GM12878 (cell line): ENCODE data around the gene RERG.

Experiments used
- ASH2L ChIP-seq: fragments of 300-600, 200-600 bp; sonication (generic); IDR thresholded peaks from 2 replicates; pipeline ENCODE4 v1.6.1; 2017; ENCODE audit warnings: low read depth, mild to moderate bottlenecking, borderline replicate concordance
- CREB1 ChIP-seq: IDR thresholded peaks from 2 replicates; pipeline ENCODE4 v1.6.1; 2012; ENCODE audit warnings: low read depth, mild to moderate bottlenecking, inconsistent platforms
- CTCF ChIP-seq, 3 experiments: IDR thresholded peaks in 2 of 3; conservative IDR thresholded peaks in 1 of 3; 2 replicates each; pipeline ENCODE4 v1.5.1; 2011; ENCODE audit warnings: low read depth in 3 of 3, low read length in 3 of 3, mild to moderate bottlenecking in 3 of 3, control low read depth in 2 of 3, moderate library complexity in 2 of 3, inconsistent platforms in 1 of 3, mixed read lengths in 1 of 3; ENCODE audit not compliant: control insufficient read depth in 2 of 3, insufficient read depth in 1 of 3; ENCODE audit errors: extremely low read depth in 1 of 3
- EGR1 ChIP-seq, 2 experiments: IDR thresholded peaks; 1 replicate in 1 of 2; 2 replicates in 1 of 2; pipeline ENCODE4 v1.6.1; 2011 to 2012; ENCODE audit warnings: low read depth in 2 of 2, low read length in 2 of 2, borderline replicate concordance in 1 of 2, mild to moderate bottlenecking in 1 of 2, moderate library complexity in 1 of 2
- EZH2 ChIP-seq: IDR thresholded peaks from 2 replicates; pipeline ENCODE4 v1.6.1; 2012; ENCODE audit warnings: low read depth, mild to moderate bottlenecking, control low read depth, inconsistent platforms, low read length, borderline replicate concordance; ENCODE audit not compliant: control insufficient read depth
- IRF5 ChIP-seq: fragments of 450-650 bp; IDR thresholded peaks from 2 replicates; pipeline ENCODE4 v1.6.1; 2017; ENCODE audit warnings: borderline replicate concordance
- MYC ChIP-seq: IDR thresholded peaks from 2 replicates; pipeline ENCODE4 v1.6.1; 2011; ENCODE audit warnings: mild to moderate bottlenecking, low read length, moderate library complexity, inconsistent platforms; ENCODE audit not compliant: insufficient read depth, insufficient replicate concordance, insufficient read length, severe bottlenecking
- NKRF ChIP-seq: fragments of 450-650 bp; conservative IDR thresholded peaks from 2 replicates; pipeline ENCODE4 v1.6.1; 2017; ENCODE audit warnings: mild to moderate bottlenecking, moderate library complexity
- PBX3 ChIP-seq: IDR thresholded peaks from 2 replicates; pipeline ENCODE4 v1.6.1; 2011; ENCODE audit warnings: mild to moderate bottlenecking, low read depth, low read length, moderate library complexity; ENCODE audit not compliant: insufficient replicate concordance
- POLR2A ChIP-seq: IDR thresholded peaks from 2 replicates; pipeline ENCODE4 v1.6.1; 2011; ENCODE audit warnings: low read depth, mild to moderate bottlenecking, low read length
- POLR2AphosphoS5 ChIP-seq: IDR thresholded peaks from 2 replicates; pipeline ENCODE4 v1.6.1; 2011; ENCODE audit warnings: mild to moderate bottlenecking, low read length, inconsistent platforms
- TAF1 ChIP-seq: IDR thresholded peaks from 2 replicates; pipeline ENCODE4 v1.6.1; 2011; ENCODE audit warnings: mild to moderate bottlenecking, low read depth, low read length, borderline replicate concordance
- ZNF384 ChIP-seq: IDR thresholded peaks from 2 replicates; pipeline ENCODE4 v1.6.1; 2012; ENCODE audit warnings: low read depth, mild to moderate bottlenecking, low read length, improper control_type of control experiment, borderline replicate concordance

GRCh38 chr12:15181017-15181683, 40.1 kb downstream of the RERG start:
- TF ChIP-seq CTCF (IDR thresholded peaks at IDR 0.05 in 2 of 3, conservative IDR thresholded peaks at IDR 0.05 in 1 of 3; ENCODE audit: control insufficient read depth in 2 of 3, extremely low read depth in 1 of 3, insufficient read depth in 1 of 3, low read depth in 3 of 3, low read length in 3 of 3) (no peak), CREB1 (no peak), TAF1 (no peak), MYC (no peak), PBX3 (no peak), POLR2AphosphoS5 (no peak), POLR2A (no peak), IRF5 (no peak), EGR1 (IDR thresholded peaks at IDR 0.05; ENCODE audit: borderline replicate concordance in 1 of 2, low read depth in 2 of 2, low read length in 2 of 2) (no peak), EZH2 (no peak), ASH2L (no peak), NKRF (no peak), ZNF384 (no peak)
